Left ventricle myocardium superior (tissue), 1 donor: ENCODE measurements around the gene APOA1. TPM values are rescaled to one million over a fixed set of nuclear protein-coding genes. Genes with fewer than 3 reads are reported as not detected.
A peak's percentile ranks its signal among the peaks of the same experiment; 100 is the strongest.
"Not testable (repeated sequence)": the region's sequence is repeated elsewhere in the genome, so short reads cannot be mapped to it uniquely, and the experiment has no call there.

Experiments used
- ATAC-seq: fragments of 200-7000 bp; cut with Tn5 transposase; one replicate; pipeline ENCODE4 v1.9.1; 2020; ENCODE audit warnings: mild to moderate bottlenecking, moderate library complexity
- DNase-seq: peaks from one replicate; pipeline ENCODE4 v3.0.0-alpha.2; 2020
- intact Hi-C: fragments of 100-400 bp; cut with micrococcal nuclease; formaldehyde crosslinking; loops from one replicate; pipeline ENCODE4 v1.11.0; 2022
- total RNA-seq: library from RNA; stranded (reverse); fragmentation: NEBNext Ultra II Directional; extraction: Animal tissue kit (Norgen Biotek cat#: 25700); gene quantifications from one replicate; pipeline ENCODE4 v1.2.1, GENCODE V29; 2021
- donor health status: DM: no; HTN: yes; CAD: no; lungs with severe emphysema.

Gene APOA1
- total RNA-seq, 1 donor from 2014 or later, result 9.2 TPM

DNA sequence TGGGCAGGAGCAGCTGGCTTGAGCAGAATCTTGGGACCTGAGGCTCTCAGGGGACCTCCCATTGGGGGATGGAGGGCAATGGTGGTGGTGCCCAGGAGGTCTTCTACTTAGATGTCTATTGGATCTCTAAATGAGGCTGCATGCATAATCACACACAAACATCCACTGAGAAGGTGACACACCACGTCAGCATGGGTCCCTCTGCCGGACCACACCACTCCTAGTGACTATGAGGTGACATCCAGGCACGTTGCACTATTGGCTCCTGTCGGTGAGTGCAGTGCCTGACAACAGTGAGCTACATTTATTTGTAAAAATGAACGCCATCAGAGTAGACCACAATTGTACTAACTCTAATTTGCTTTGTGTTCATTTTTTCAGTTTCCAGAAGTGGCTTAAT is 12.0 kb downstream of the APOA1 start:
- ATAC-seq, result no peak
- DNase-seq, result no peak
- intact Hi-C loops, result no loop called here

DNA sequence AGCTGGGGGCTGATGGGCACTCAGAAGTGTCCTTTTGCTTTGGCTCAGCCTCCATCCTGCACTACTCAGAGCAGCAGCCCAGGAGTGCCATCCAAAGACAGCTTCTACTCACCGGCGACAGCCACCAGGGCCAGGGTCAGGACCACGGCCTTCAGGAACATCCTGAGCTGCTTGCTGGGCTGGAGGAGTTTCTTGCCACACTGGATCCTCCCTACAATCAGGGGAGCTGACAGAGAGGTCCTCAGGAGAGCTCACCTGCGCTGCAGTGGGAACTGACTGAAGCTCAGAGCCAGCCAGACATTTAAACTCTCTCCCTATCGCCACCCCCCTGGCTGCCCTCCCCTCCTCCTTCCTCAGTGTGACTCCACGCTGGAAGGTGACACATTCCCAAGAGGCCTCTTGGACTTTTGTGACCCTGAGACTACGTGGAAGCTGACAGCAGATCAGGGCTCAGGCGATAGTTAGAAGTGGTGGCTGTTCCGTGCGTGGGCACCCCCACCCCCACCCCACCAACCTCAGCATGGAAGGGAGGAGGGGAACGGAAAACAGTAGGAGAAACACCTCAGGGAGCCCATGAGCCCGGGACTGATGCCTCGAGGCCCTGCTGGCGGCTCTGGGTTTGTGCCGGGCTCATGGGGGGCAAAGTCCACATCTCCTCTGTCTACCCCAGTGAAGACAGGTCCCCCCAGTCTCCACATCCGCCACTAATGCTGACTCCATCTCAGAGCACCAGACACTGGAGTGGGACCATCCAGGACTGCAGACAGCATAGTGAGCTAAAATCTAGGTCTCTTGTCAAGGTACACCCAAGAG is 14.2 kb downstream of the APOA1 start, which contains the start of gene APOA4:
TSS of gene APOA4 (minus strand) at position 274 of the 813 bp plus-strand sequence. CDS start at position 161, 113 bp downstream.
- ATAC-seq, result no peak

DNA sequence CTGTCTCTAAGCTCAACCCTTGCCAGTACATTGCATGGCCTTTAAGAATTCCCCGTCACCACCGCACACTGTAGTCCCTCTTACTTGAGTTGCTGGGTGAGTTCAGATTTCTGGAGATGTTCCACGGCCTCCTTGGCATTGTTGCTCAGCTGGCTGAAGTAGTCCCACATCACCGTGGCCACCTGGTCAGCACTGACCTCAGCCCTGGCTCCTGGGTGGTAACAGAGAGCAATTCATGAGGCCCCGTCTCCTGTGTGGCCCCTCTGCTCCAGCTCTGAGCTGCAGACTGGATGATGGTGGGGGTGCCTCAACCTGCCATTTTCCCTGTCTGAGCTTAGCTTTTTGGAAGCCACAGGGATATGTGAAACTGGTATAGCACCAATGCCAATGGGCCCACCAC is 14.8 kb downstream of the APOA1 start:
- intact Hi-C loops, result no loop called here
- no peak for DNase-seq
- ATAC-seq, result no peak

More for the DNA sequence above, 14.2 kb downstream of the APOA1 start, which contains the start of gene APOA4:
- DNase-seq, result no peak
- intact Hi-C loops, result no loop called here

- DNase-seq, result no peak
- intact Hi-C loops, result no loop called here
- ATAC-seq, result no peak
These were observed 16.1 kb downstream of the APOA1 start for GRCh38 chr11:116821050-116821918.

DNA sequence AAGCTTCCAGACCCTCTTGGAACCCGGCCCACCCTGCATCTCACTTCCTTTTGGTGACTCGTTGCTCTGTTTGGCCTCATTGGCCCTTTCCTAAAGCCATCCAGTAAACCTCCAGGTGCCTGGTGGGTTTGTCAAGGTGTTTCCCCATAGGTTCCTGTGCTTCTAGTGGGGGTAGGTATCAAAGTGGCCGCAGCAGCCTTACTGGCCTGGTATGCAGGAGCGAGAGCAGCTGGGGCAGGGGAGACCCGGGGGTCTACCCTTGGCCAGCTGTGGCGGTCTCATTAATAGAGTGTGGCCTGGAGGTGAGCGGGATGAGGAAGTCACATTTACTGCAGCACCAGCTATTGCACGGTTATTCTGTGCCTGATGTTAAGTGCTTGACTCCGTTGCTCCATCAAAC is 18.4 kb downstream of the APOA1 start:
- ATAC-seq, result no peak
- intact Hi-C loops, result no loop called here
- DNase-seq, result no peak

GRCh38 chr11:116814502-116814901 is 22.9 kb downstream of the APOA1 start:
- DNase-seq, result no peak
- intact Hi-C loops, result no loop called here

GRCh38 chr11:116813781-116814471 is 23.5 kb downstream of the APOA1 start:
- intact Hi-C loops, result no loop called here
- DNase-seq (no peak), ATAC-seq (peak; percentile 86)

More at GRCh38 chr11:116814502-116814901, 22.9 kb downstream of the APOA1 start:
- ATAC-seq, result no peak

GRCh38 chr11:116813170-116813569 is 24.3 kb downstream of the APOA1 start:
- ATAC-seq (no peak), DNase-seq (no peak)
- intact Hi-C loops, result no loop called here

DNA sequence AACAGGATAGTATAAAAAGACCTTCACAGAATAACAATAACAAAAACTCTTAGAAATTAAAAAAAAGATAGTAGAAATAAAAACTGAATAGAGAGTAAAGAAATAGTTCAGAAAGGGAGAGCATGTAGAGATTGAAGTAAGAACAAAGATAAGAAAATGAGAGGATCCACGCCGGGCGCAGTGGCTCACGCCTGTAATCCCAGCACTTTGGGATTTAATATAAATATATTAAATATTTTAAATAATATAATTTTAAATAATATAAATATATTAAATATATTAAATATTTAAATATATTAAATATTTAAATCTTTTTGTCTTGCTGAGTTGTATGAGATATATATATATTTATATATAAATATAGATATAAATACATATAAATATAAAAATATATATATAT is 25.3 kb downstream of the APOA1 start:
- no peak for DNase-seq
- no peak for ATAC-seq
- intact Hi-C loops, result no loop called here

GRCh38 chr11:116811194-116811593 is 26.2 kb downstream of the APOA1 start:
- no peak for ATAC-seq
- DNase-seq, result no peak
- intact Hi-C loops, result no loop called here

GRCh38 chr11:116808262-116809175 is 28.9 kb downstream of the APOA1 start:
- intact Hi-C loops, result no loop called here
- no peak for ATAC-seq
- DNase-seq, result no peak

GRCh38 chr11:116807601-116808261 is 29.7 kb downstream of the APOA1 start:
- intact Hi-C loops, result no loop called here

DNA sequence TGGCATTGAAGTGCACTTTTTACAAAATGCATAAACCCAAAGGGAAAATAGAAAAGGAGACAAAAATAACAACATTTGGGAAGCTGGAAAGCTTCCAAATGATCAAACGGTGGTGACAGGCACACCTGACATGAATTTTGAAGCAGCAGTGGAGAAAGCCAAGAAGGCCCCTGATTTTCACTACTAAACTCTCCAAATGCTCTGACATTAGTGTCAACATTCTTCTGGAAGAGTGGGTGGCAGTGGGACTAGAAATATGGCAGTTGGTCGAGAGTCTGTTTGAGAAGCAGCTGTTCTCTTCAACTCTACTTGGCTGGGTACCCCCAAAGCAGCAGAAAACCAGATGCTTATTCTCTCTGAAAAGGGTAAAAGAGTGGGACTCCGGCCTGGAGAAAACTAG is 33.4 kb downstream of the APOA1 start:
- DNase-seq (no peak), ATAC-seq (no peak)
- intact Hi-C loops, result no loop called here

More at GRCh38 chr11:116807601-116808261, 29.7 kb downstream of the APOA1 start:
- DNase-seq (no peak), ATAC-seq (no peak)

GRCh38 chr11:116801662-116802061 is 35.8 kb downstream of the APOA1 start:
- ATAC-seq, intact Hi-C loops, DNase-seq: not testable (repeated sequence)

DNA sequence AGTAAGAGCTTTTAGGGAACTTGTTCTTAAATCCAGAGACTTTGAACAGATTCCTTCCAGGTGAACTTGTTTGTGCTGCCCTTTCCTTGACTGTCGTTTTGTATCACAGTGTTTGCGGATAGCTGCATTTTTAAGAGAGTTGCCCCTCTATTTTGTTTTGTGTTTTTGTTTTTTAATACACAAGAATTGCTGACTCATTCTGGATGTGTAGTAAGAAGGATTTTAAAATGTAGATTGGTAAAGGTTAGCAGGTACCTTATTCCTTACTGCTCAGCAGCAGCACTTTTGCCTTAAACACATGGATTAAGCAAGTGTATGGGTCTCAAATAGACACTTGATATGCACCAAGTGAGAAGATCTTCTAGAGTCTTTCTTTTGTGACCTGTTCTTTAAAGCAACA is 36.8 kb downstream of the APOA1 start:
- no peak for DNase-seq
- intact Hi-C loops, result no loop called here
- ATAC-seq, result no peak

DNA sequence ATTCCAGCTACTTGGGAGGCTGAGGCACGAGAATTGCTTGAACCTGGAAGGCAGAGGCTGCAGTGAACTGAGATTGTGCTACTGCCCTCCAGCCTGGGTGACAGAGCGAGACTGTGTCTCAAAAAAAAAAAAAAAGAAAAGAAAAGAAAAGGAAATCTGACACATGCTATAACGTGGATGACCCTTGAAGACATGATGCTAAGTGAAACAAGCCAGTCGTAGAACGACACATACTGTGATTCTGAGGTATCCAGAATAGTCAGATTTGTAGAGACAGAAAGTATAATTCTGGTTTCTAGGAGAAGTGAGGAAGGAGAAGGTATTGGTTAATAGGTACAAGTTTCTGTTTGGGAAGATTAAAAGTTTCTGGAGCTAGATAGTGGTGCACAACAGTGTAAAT is 39.1 kb downstream of the APOA1 start:
- intact Hi-C loops, result no loop called here
- ATAC-seq, result no peak
- no peak for DNase-seq

DNA sequence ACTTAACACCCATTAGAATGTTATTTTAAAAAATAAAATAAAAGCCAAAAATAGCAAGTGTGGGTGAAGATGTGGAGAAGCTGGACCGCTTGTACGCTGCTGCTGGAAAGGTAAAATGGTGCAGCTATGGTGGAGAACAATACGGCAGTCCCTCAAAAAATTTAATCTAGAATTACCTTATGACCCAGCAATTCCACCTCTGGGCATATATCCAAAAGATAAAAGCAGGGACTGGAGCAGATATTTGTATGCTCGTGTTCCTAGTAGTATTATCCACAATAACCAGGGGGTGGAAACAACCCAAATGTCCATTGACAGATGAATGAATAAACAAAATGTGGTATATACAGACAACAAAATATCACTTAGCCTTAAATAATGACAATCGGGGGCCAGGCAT is 39.6 kb downstream of the APOA1 start:
- no peak for DNase-seq
- intact Hi-C loops, result no loop called here
- ATAC-seq, result peak; percentile 73

- ATAC-seq (no peak), DNase-seq (no peak)
- intact Hi-C loops, result no loop called here
These were observed 40.9 kb downstream of the APOA1 start for GRCh38 chr11:116796548-116796947.
